Choroid plexus epithelial cell (primary cell): ENCODE measurements around the gene KIF21B.

Source experiments
- DNase-seq: peaks from one replicate; pipeline ENCODE4 v3.0.0-alpha.2; 2010; ENCODE audit warnings: low read depth
- H3K4me3 ChIP-seq: 2 replicates; pipeline ENCODE4 v1.5.1; 2011; ENCODE audit warnings: low read depth, mild to moderate bottlenecking, control low read depth, low read length, moderate library complexity
- CTCF ChIP-seq: conservative IDR thresholded peaks from 2 replicates; pipeline ENCODE4 v1.5.1; 2011; ENCODE audit warnings: low read depth, mild to moderate bottlenecking, control low read depth, inconsistent platforms, low read length, moderate library complexity

The KIF21B gene

GRCh38 chr1:201038186-201038876 lies 14.8 kb upstream of the KIF21B start:
- H3K4me3 ChIP-seq = no peak overlapping the region
- no peak for TF ChIP-seq CTCF
- DNase-seq = no peak

GRCh38 chr1:201036188-201036842 lies 12.8 kb upstream of the KIF21B start:
- H3K4me3 ChIP-seq = no peak overlapping the region
- DNase-seq = no peak
- no peak for TF ChIP-seq CTCF

GRCh38 chr1:201034671-201035070 lies 11.2 kb upstream of the KIF21B start:
- TF ChIP-seq CTCF = no peak
- DNase-seq = no peak
- no peak overlapping the region for H3K4me3 ChIP-seq

- no peak overlapping the region for H3K4me3 ChIP-seq
- no peak for TF ChIP-seq CTCF
- DNase-seq = no peak
Measured at GRCh38 chr1:201032408-201032807, 8.9 kb upstream of the KIF21B start.

- no peak overlapping the region for H3K4me3 ChIP-seq
- TF ChIP-seq CTCF = no peak
- peak; percentile 53 for DNase-seq
Measured at GRCh38 chr1:201028461-201028889, 5.0 kb upstream of the KIF21B start.

GRCh38 chr1:201026836-201027235 lies 3.3 kb upstream of the KIF21B start:
- TF ChIP-seq CTCF = no peak
- DNase-seq = no peak
- H3K4me3 ChIP-seq = no peak overlapping the region

- no peak for DNase-seq
- H3K4me3 ChIP-seq = no peak overlapping the region
- no peak for TF ChIP-seq CTCF
Measured at GRCh38 chr1:201026234-201026633, 2.7 kb upstream of the KIF21B start.
